Gastroesophageal sphincter (tissue), 3 donors: Measurements from ENCODE around the gene ZFYVE28.

ENCODE experiments used
- CTCF ChIP-seq, 4 experiments: fragments of 200-600 bp in 2 of 4; fragments of 450-650 bp in 2 of 4; sonication (generic) in 1 of 4; IDR thresholded peaks; one replicate each; pipeline ENCODE4 v1.5.1; 2017 to 2019; ENCODE audit warnings: antibody characterized with exemption in 4 of 4, mild to moderate bottlenecking in 2 of 4, moderate library complexity in 2 of 4
- POLR2A ChIP-seq, 2 donors: fragments of 450-650 bp; IDR thresholded peaks; one replicate each; pipeline ENCODE4 v1.6.1; 2017; ENCODE audit warnings: antibody characterized with exemption in 2 of 2, mild to moderate bottlenecking in 2 of 2, moderate library complexity in 1 of 2

DNA sequence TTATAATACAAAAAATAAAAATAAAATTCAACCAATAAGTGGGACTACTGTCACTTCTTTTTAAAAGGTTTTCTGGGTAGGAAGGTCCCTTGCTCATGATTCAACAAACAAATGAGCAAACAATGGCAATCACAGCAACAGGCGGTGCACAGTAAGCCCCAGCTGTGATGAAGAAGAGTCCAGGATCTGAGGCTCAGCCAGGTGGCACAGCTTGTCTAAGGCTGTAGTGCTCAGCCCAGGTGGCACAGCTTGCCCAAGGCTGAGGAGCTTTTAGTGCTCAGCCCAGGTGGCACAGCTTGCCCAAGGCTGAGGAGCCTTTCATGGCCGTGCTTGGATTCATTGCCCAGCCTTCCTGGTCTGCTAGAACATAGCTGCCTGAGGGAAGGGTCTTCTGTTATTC is 75.0 kb downstream of the ZFYVE28 start:
- no peak for TF ChIP-seq CTCF (IDR thresholded peaks at IDR 0.05)
- TF ChIP-seq POLR2A (IDR thresholded peaks at IDR 0.05): no peak
